ENCODE data around the gene ARHGAP36. TPM values are rescaled to one million over a fixed set of nuclear protein-coding genes. Genes with fewer than 3 reads are reported as not detected.

The ARHGAP36 gene
- polyA plus RNA-seq, 1 donor from 2014 or later: 6.7 TPM

Other genes with a start within 250 kb of the ARHGAP36 start
- gene ENOX2, start 155.1 kb upstream of the ARHGAP36 start, polyA plus RNA-seq: 41.1 and 48.7 TPM in 2 replicates
- gene IGSF1, start 231.0 kb downstream of the ARHGAP36 start, polyA plus RNA-seq: 2.6 and 3.0 TPM in 2 replicates

Data from neural cell (in vitro differentiated cells).